Neural cell (in vitro differentiated cells): ENCODE data around the gene LKAAEAR1. TPM values are rescaled to one million over a fixed set of nuclear protein-coding genes. Genes with fewer than 3 reads are reported as not detected.

Experiments used
- H2AFZ ChIP-seq: fragments of 200-600, 300-800 bp; sonication (generic), shearing (Covaris generic); 2 replicates; pipeline ENCODE4 v1.6.0; 2014; ENCODE audit warnings: low read depth, mild to moderate bottlenecking, antibody characterized with exemption, low read length, moderate library complexity
- H3F3A ChIP-seq: fragments of 200-600 bp; shearing (Covaris generic); 2 replicates; pipeline ENCODE4 v1.6.1; 2016; ENCODE audit warnings: mild to moderate bottlenecking, moderate library complexity, mixed read lengths, antibody characterized with exemption, low read length; ENCODE audit not compliant: insufficient read depth, poor library complexity, severe bottlenecking
- H3K27ac ChIP-seq: fragments of 200-600, 300-800 bp; sonication (generic), shearing (Covaris generic); 2 replicates; pipeline ENCODE4 v1.5.1; 2014; ENCODE audit warnings: mild to moderate bottlenecking, low read length, moderate library complexity
- H3K27me3 ChIP-seq: fragments of 300-800, 200-600 bp; sonication (generic), shearing (Covaris generic); 2 replicates; pipeline ENCODE4 v1.6.0; 2014; ENCODE audit warnings: mild to moderate bottlenecking, low read depth, low read length, moderate library complexity; ENCODE audit not compliant: insufficient read depth
- H3K36me3 ChIP-seq: fragments of 300-800, 200-600 bp; sonication (generic), shearing (Covaris generic); 2 replicates; pipeline ENCODE4 v1.5.1; 2014; ENCODE audit warnings: mild to moderate bottlenecking, antibody characterized with exemption, low read length, moderate library complexity; ENCODE audit not compliant: insufficient read depth
- H3K4me2 ChIP-seq: fragments of 300-800, 200-600 bp; sonication (generic), shearing (Covaris generic); 2 replicates; pipeline ENCODE4 v1.6.0; 2014; ENCODE audit warnings: mild to moderate bottlenecking, low read length
- H3K4me3 ChIP-seq: fragments of 300-800, 200-600 bp; sonication (generic), shearing (Covaris generic); 2 replicates; pipeline ENCODE4 v1.5.1; 2014; ENCODE audit warnings: mild to moderate bottlenecking, low read length, moderate library complexity
- H3K79me2 ChIP-seq: fragments of 200-600 bp; shearing (Covaris generic); replicated peaks from 2 replicates; pipeline ENCODE4 v1.6.0; 2014; ENCODE audit warnings: mild to moderate bottlenecking, low read length, moderate library complexity; ENCODE audit not compliant: insufficient read depth
- H3K9ac ChIP-seq: fragments of 300-800, 200-600 bp; sonication (generic), shearing (Covaris generic); 2 replicates; pipeline ENCODE4 v1.6.1; 2016; ENCODE audit warnings: mild to moderate bottlenecking, low read length, mixed read lengths
- H3K9me2 ChIP-seq: fragments of 200-600 bp; shearing (Covaris generic); 2 replicates; pipeline ENCODE4 v1.6.1; 2016; ENCODE audit warnings: mild to moderate bottlenecking, low read length, mixed read lengths; ENCODE audit not compliant: insufficient read depth
- H3K9me3 ChIP-seq: fragments of 200-600, 300-800 bp; sonication (generic), shearing (Covaris generic); 2 replicates; pipeline ENCODE4 v1.6.1; 2016; ENCODE audit warnings: mild to moderate bottlenecking, mixed run types, low read length, moderate library complexity, mixed read lengths
- H4K20me1 ChIP-seq: fragments of 200-600 bp; shearing (Covaris generic); 2 replicates; pipeline ENCODE4 v1.6.1; 2016; ENCODE audit warnings: mild to moderate bottlenecking, mixed run types; ENCODE audit not compliant: insufficient read depth
- CTCF ChIP-seq: fragments of 450-650 bp; IDR thresholded peaks from 2 replicates; pipeline ENCODE4 v1.5.1; 2014; ENCODE audit warnings: antibody characterized with exemption, mild to moderate bottlenecking, moderate library complexity; ENCODE audit not compliant: poor library complexity, severe bottlenecking
- EZH2 ChIP-seq: fragments of 200-600, 300-800 bp; shearing (Covaris generic), sonication (generic); IDR thresholded peaks from 2 replicates; pipeline ENCODE4 v1.6.1; 2014; ENCODE audit warnings: antibody characterized with exemption, low read length, borderline replicate concordance, mild to moderate bottlenecking; ENCODE audit not compliant: insufficient read depth, poor library complexity, severe bottlenecking
- MXI1 ChIP-seq: fragments of 450-650 bp; conservative IDR thresholded peaks from 2 replicates; pipeline ENCODE4 v1.6.1; 2014; ENCODE audit warnings: antibody characterized with exemption, mild to moderate bottlenecking; ENCODE audit not compliant: poor library complexity, severe bottlenecking
- RAD21 ChIP-seq: fragments of 450-650 bp; conservative IDR thresholded peaks from 2 replicates; pipeline ENCODE4 v1.6.1; 2014; ENCODE audit warnings: antibody characterized with exemption, mild to moderate bottlenecking, moderate library complexity
- REST ChIP-seq: IDR thresholded peaks from 2 replicates; pipeline ENCODE4 v1.6.1; 2012; ENCODE audit warnings: borderline replicate concordance
- SMC3 ChIP-seq: fragments of 450-650 bp; conservative IDR thresholded peaks from 2 replicates; pipeline ENCODE4 v1.6.1; 2014; ENCODE audit warnings: antibody characterized with exemption, mild to moderate bottlenecking, moderate library complexity; ENCODE audit not compliant: poor library complexity
- polyA plus RNA-seq: library from polyadenylated mRNA; depleted of rRNA; stranded (reverse); fragments of >200 nt; gene quantifications from 2 replicates; pipeline ENCODE4 v1.2.3, GENCODE V29; 2014

LKAAEAR1 gene
- polyA plus RNA-seq, 1 donor from 2014 or later = 9.3 TPM

GRCh38 chr20:64098471-64099013 lies 14.3 kb upstream of the LKAAEAR1 start:
- H3K4me2 ChIP-seq = no peak overlapping the region
- H4K20me1 ChIP-seq = no peaks in the 10 kb centered on the region
- no peaks in the 10 kb centered on the region for H3K79me2 ChIP-seq
- TF ChIP-seq MXI1 = no peak
- no peak for TF ChIP-seq REST
- TF ChIP-seq CTCF = no peak
- TF ChIP-seq RAD21 = no peak
- no peaks in the 10 kb centered on the region for H3K36me3 ChIP-seq
- H3K27ac ChIP-seq = no peak overlapping the region
- H3K4me3 ChIP-seq = no peak overlapping the region
- no peaks in the 10 kb centered on the region for H3K9me3 ChIP-seq
- no peaks in the 10 kb centered on the region for H3F3A ChIP-seq
- H3K27me3 ChIP-seq = no peaks in the 10 kb centered on the region
- H3K9me2 ChIP-seq = no peaks in the 10 kb centered on the region
- H2AFZ ChIP-seq = no peak overlapping the region
- H3K9ac ChIP-seq = no peak overlapping the region

GRCh38 chr20:64096535-64096934 lies 12.3 kb upstream of the LKAAEAR1 start:
- H3K36me3 ChIP-seq = no peaks in the 10 kb centered on the region
- H3K4me2 ChIP-seq = no peak overlapping the region
- no peak for TF ChIP-seq REST
- TF ChIP-seq RAD21 = no peak
- TF ChIP-seq EZH2 = no peak
- no peak for TF ChIP-seq SMC3
- H2AFZ ChIP-seq = no peak overlapping the region
- no peaks in the 10 kb centered on the region for H3K9me3 ChIP-seq
- peaks cover 6% of the 10 kb centered on the region for H3K79me2 ChIP-seq
- H3K9ac ChIP-seq = no peak overlapping the region
- H3F3A ChIP-seq = no peaks in the 10 kb centered on the region
- H3K27me3 ChIP-seq = no peaks in the 10 kb centered on the region
- H3K9me2 ChIP-seq = no peaks in the 10 kb centered on the region
- no peak overlapping the region for H3K4me3 ChIP-seq
- no peaks in the 10 kb centered on the region for H4K20me1 ChIP-seq
- no peak overlapping the region for H3K27ac ChIP-seq
